HCT116 (cell line): ENCODE measurements around the gene SCAF4.

ENCODE experiments used
- ELF1 ChIP-seq: IDR thresholded peaks from 2 replicates; pipeline ENCODE4 v1.6.1; 2012; ENCODE audit warnings: low read depth, borderline replicate concordance
- EZH2 ChIP-seq: fragments of 200-600 bp; sonication (generic); IDR thresholded peaks from 2 replicates; pipeline ENCODE4 v1.6.1; 2017; ENCODE audit warnings: antibody characterized with exemption, mixed run types
- EZH2phosphoT487 ChIP-seq: fragments of 200-600 bp; IDR thresholded peaks from 2 replicates; pipeline ENCODE4 v1.6.1; 2018; ENCODE audit warnings: antibody characterized with exemption, borderline replicate concordance
- FOSL1 ChIP-seq: IDR thresholded peaks from 2 replicates; pipeline ENCODE4 v1.6.1; 2012; ENCODE audit warnings: low read depth
- JUND ChIP-seq: IDR thresholded peaks from 2 replicates; pipeline ENCODE4 v1.6.1; 2012
- POLR2A ChIP-seq: IDR thresholded peaks from 2 replicates; pipeline ENCODE4 v1.7.0; 2011; ENCODE audit warnings: borderline replicate concordance; ENCODE audit not compliant: insufficient read depth, insufficient read length; ENCODE audit errors: extremely low read depth
- POLR2AphosphoS5 ChIP-seq: IDR thresholded peaks from 2 replicates; pipeline ENCODE4 v1.6.1; 2011; ENCODE audit warnings: mild to moderate bottlenecking, low read depth, low read length, moderate library complexity
- RAD21 ChIP-seq: IDR thresholded peaks from 2 replicates; pipeline ENCODE4 v1.6.1; 2012; ENCODE audit warnings: low read depth, mild to moderate bottlenecking
- ZNF274 ChIP-seq: fragments of 200-500 bp; sonication (Bioruptor generic); IDR thresholded peaks from 2 replicates; pipeline ENCODE4 v1.6.1; 2014; ENCODE audit warnings: mild to moderate bottlenecking, low read depth, low read length, inconsistent platforms
- TF ChIP-seq, protein P1 (sequence below): IDR thresholded peaks from 2 replicates; pipeline ENCODE4 v1.6.1; 2012
- TF ChIP-seq, protein P2 (sequence below), 3 experiments: fragments of 200-600 bp in 1 of 3; sonication (generic) in 1 of 3; IDR thresholded peaks in 2 of 3; conservative IDR thresholded peaks in 1 of 3; 2 replicates each; pipeline ENCODE4 v1.5.1; 2012 to 2017; ENCODE audit warnings: low read depth in 2 of 3, low read length in 2 of 3, antibody characterized with exemption in 1 of 3, borderline replicate concordance in 1 of 3, control low read depth in 1 of 3, mild to moderate bottlenecking in 1 of 3, mixed read lengths in 1 of 3, mixed run types in 1 of 3, moderate library complexity in 1 of 3; ENCODE audit not compliant: insufficient read depth in 1 of 3
- TF ChIP-seq, protein P3 (sequence below): IDR thresholded peaks from 2 replicates; pipeline ENCODE4 v1.6.1; 2012; ENCODE audit warnings: low read depth
- TF ChIP-seq, protein P4 (sequence below): IDR thresholded peaks from 2 replicates; pipeline ENCODE4 v1.6.1; 2012

DNA sequence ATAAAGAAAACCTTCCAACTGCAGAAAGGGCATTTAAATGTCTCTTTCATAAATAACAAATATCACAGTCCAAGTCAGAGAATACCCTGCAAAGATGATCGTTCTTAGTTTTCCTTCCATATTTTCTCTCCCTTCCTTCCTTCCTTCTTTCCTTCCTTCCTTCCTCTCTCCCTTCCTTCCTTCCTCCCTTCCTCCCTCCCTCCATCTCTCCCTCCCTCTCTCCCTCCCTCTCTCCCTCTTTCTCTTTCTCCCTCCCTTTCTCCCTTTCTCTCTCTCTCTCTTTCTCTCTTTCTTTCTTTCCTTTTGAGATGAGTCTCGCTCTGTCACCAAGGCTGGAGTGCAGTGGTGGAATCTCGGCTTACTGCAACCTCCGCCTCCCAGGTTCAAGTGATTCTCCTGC lies 29.0 kb upstream of the SCAF4 start:
- TF ChIP-seq, protein P1, sequence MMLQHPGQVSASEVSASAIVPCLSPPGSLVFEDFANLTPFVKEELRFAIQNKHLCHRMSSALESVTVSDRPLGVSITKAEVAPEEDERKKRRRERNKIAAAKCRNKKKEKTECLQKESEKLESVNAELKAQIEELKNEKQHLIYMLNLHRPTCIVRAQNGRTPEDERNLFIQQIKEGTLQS = no peak
- no peak for TF ChIP-seq POLR2A
- TF ChIP-seq JUND = no peak
- TF ChIP-seq, protein P2, sequence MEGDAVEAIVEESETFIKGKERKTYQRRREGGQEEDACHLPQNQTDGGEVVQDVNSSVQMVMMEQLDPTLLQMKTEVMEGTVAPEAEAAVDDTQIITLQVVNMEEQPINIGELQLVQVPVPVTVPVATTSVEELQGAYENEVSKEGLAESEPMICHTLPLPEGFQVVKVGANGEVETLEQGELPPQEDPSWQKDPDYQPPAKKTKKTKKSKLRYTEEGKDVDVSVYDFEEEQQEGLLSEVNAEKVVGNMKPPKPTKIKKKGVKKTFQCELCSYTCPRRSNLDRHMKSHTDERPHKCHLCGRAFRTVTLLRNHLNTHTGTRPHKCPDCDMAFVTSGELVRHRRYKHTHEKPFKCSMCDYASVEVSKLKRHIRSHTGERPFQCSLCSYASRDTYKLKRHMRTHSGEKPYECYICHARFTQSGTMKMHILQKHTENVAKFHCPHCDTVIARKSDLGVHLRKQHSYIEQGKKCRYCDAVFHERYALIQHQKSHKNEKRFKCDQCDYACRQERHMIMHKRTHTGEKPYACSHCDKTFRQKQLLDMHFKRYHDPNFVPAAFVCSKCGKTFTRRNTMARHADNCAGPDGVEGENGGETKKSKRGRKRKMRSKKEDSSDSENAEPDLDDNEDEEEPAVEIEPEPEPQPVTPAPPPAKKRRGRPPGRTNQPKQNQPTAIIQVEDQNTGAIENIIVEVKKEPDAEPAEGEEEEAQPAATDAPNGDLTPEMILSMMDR (IDR thresholded peaks at IDR 0.05 in 2 of 3, conservative IDR thresholded peaks at IDR 0.05 in 1 of 3; ENCODE audit: borderline replicate concordance in 1 of 3, insufficient read depth in 1 of 3, low read depth in 2 of 3, low read length in 2 of 3) = no peak
- TF ChIP-seq FOSL1 = no peak
- TF ChIP-seq RAD21 = no peak
- no peak for TF ChIP-seq EZH2
- TF ChIP-seq, protein P3, sequence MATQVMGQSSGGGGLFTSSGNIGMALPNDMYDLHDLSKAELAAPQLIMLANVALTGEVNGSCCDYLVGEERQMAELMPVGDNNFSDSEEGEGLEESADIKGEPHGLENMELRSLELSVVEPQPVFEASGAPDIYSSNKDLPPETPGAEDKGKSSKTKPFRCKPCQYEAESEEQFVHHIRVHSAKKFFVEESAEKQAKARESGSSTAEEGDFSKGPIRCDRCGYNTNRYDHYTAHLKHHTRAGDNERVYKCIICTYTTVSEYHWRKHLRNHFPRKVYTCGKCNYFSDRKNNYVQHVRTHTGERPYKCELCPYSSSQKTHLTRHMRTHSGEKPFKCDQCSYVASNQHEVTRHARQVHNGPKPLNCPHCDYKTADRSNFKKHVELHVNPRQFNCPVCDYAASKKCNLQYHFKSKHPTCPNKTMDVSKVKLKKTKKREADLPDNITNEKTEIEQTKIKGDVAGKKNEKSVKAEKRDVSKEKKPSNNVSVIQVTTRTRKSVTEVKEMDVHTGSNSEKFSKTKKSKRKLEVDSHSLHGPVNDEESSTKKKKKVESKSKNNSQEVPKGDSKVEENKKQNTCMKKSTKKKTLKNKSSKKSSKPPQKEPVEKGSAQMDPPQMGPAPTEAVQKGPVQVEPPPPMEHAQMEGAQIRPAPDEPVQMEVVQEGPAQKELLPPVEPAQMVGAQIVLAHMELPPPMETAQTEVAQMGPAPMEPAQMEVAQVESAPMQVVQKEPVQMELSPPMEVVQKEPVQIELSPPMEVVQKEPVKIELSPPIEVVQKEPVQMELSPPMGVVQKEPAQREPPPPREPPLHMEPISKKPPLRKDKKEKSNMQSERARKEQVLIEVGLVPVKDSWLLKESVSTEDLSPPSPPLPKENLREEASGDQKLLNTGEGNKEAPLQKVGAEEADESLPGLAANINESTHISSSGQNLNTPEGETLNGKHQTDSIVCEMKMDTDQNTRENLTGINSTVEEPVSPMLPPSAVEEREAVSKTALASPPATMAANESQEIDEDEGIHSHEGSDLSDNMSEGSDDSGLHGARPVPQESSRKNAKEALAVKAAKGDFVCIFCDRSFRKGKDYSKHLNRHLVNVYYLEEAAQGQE = no peak
- no peak for TF ChIP-seq POLR2AphosphoS5
- TF ChIP-seq EZH2phosphoT487 = no peak
- no peak for TF ChIP-seq ZNF274
- TF ChIP-seq, protein P4, sequence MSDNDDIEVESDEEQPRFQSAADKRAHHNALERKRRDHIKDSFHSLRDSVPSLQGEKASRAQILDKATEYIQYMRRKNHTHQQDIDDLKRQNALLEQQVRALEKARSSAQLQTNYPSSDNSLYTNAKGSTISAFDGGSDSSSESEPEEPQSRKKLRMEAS = no peak
- TF ChIP-seq ELF1 = no peak
